ENCODE data around the gene QSOX1.

GRCh38 chr1:180178511-180179161 is 24.0 kb downstream of the QSOX1 start:
- peak; percentile 94 for TF ChIP-seq CTCF (IDR thresholded peaks at IDR 0.05; ENCODE audit: low read depth, low read length, poor library complexity, severe bottlenecking)
- no peak for TF ChIP-seq EZH2phosphoT487 (IDR thresholded peaks at IDR 0.05; ENCODE audit: borderline replicate concordance, low read length)
